H1 (cell line): Measurements from ENCODE around the gene ITGA3. TPM values are rescaled to one million over a fixed set of nuclear protein-coding genes. Genes with fewer than 3 reads are reported as not detected.

Experiments used
- HDAC2 ChIP-seq, 2 experiments: fragments of 300-600 bp in 1 of 2; sonication (generic) in 1 of 2; IDR thresholded peaks; 2 replicates each; pipeline ENCODE4 v1.6.1; 2011 to 2012; ENCODE audit warnings: low read depth in 2 of 2, low read length in 2 of 2, mild to moderate bottlenecking in 2 of 2, moderate library complexity in 2 of 2, borderline replicate concordance in 1 of 2, inconsistent platforms in 1 of 2
- KDM5A ChIP-seq: fragments of 200-600 bp; IDR thresholded peaks from 2 replicates; pipeline ENCODE4 v1.7.1; 2012; ENCODE audit warnings: mild to moderate bottlenecking, low read length, inconsistent platforms, mixed read lengths
- POLR2AphosphoS5 ChIP-seq: IDR thresholded peaks from 2 replicates; pipeline ENCODE4 v1.6.1; 2011; ENCODE audit warnings: low read depth, low read length
- POU5F1 ChIP-seq: IDR thresholded peaks from 2 replicates; pipeline ENCODE4 v1.6.1; 2011; ENCODE audit warnings: low read depth, mild to moderate bottlenecking, low read length, moderate library complexity
- SP1 ChIP-seq: IDR thresholded peaks from 2 replicates; pipeline ENCODE4 v1.6.1; 2011; ENCODE audit warnings: low read depth, low read length
- TAF7 ChIP-seq: optimal IDR thresholded peaks from 2 replicates; pipeline ENCODE3; 2011; ENCODE audit warnings: low read depth, mild to moderate bottlenecking, inconsistent platforms, low read length, moderate library complexity, borderline replicate concordance
- TBP ChIP-seq: IDR thresholded peaks from 2 replicates; pipeline ENCODE4 v1.6.1; 2011; ENCODE audit warnings: low read depth, low read length, improper control_type of control experiment
- YY1 ChIP-seq: IDR thresholded peaks from 2 replicates; pipeline ENCODE4 v1.6.1; 2011; ENCODE audit warnings: low read depth, mild to moderate bottlenecking, low read length
- ZNF274 ChIP-seq: IDR thresholded peaks from 2 replicates; pipeline ENCODE4 v1.7.0; 2012; ENCODE audit warnings: low read length, borderline replicate concordance; ENCODE audit errors: extremely low read depth
- polyA plus RNA-seq, 7 experiments: library from polyadenylated mRNA; depleted of rRNA in 3 of 7; stranded (reverse) in 5 of 7; unstranded in 2 of 7; fragments of >200 nt in 5 of 7; fragments of 200-250 nt in 2 of 7; gene quantifications; 1 replicate in 5 of 7; 2 replicates in 1 of 7; 4 replicates in 1 of 7; pipeline versions ENCODE4 v1.2.1 to v1.2.3, GENCODE V29; 2011 to 2013; ENCODE audit warnings: missing spikeins in 2 of 7, mixed read lengths in 2 of 7
- total RNA-seq: library from RNA; stranded (reverse); fragmentation: NEBNext Ultra II Directional; extraction: Animal tissue kit (Norgen Biotek cat#: 25700); gene quantifications from 2 replicates; pipeline ENCODE4 v1.2.1, GENCODE V29; 2021

ITGA3 gene
- total and polyA plus RNA-seq, 2 of the 8 experiments (the other 6 are each of a cell fraction or from before 2014, with no cell fraction given), result 24.0 to 24.2 TPM

DNA sequence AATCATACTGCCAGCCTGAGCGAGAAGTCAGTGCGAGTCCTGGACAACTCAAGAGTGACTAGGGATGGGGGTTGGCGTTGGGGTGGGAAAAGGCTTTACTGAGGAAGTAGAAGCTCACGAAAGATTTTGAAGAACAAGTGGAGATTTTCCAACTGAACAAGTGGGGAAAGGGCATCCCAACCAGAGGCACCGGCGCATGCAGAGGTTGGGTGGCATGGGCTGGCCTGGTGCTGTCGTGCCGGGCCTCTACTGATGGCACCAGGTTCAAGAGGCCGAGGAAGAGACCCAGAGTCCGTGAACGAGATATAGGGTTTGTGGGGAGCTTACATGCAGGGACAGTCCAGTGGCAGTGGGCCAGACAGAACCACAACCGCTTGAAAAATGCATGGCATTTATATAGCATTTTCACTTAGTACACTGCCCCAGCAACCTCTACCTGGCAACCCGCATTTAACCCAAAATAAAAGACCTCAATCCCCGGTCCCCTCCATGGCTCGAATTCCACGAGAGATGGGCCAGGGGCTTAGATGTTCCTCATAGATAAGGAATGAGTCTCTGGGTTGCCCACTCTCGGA lies 7.7 kb upstream of the ITGA3 start (continued):
- TF ChIP-seq POU5F1, result no peak
- TF ChIP-seq KDM5A, result no peak
- no peak for TF ChIP-seq POLR2AphosphoS5
- TF ChIP-seq HDAC2 (IDR thresholded peaks at IDR 0.05; ENCODE audit: borderline replicate concordance in 1 of 2, low read depth in 2 of 2, low read length in 2 of 2), result no peak
- no peak for TF ChIP-seq SP1
- TF ChIP-seq TBP, result no peak
- no peak for TF ChIP-seq ZNF274
- no peak for TF ChIP-seq YY1
- no peak for TF ChIP-seq TAF7
